Uterus (tissue), 2 donors: ENCODE data around the gene MPPED1.

ENCODE experiments used
- CTCF ChIP-seq, 4 experiments: fragments of 200-600 bp in 2 of 4; fragments of 450-650 bp in 2 of 4; sonication (generic) in 2 of 4; IDR thresholded peaks; one replicate each; pipeline ENCODE4 v1.5.1; 2016 to 2019; ENCODE audit warnings: antibody characterized with exemption in 4 of 4, mild to moderate bottlenecking in 2 of 4, moderate library complexity in 1 of 4
- POLR2A ChIP-seq, 2 donors: fragments of 450-650 bp; IDR thresholded peaks; one replicate each; pipeline ENCODE4 v1.6.1; 2016; ENCODE audit warnings: antibody characterized with exemption in 2 of 2, mild to moderate bottlenecking in 1 of 2, moderate library complexity in 1 of 2

GRCh38 chr22:43457002-43457401 lies 45.2 kb downstream of the MPPED1 start:
- no peak for TF ChIP-seq CTCF (IDR thresholded peaks at IDR 0.05)
- no peak for TF ChIP-seq POLR2A (IDR thresholded peaks at IDR 0.05)
